GM10248 (cell line): ENCODE data around the gene DNMT3B.

Experiments used
- CTCF ChIA-PET: fragments of 300-600 bp; sonication (Branson Sonifier 250); formaldehyde crosslinking; extraction: SDS; loops from one replicate; lab custom pipeline; 2021; ENCODE audit warnings: antibody characterized with exemption; lab: Yijun Ruan, JAX
- POLR2A ChIA-PET: fragments of 350-650 bp; sonication (Branson Sonifier 250); formaldehyde crosslinking; extraction: SDS; loops from one replicate; lab custom pipeline; 2020; ENCODE audit warnings: antibody characterized with exemption; lab: Yijun Ruan, JAX
- DNase-seq: peaks from one replicate; pipeline ENCODE4 v3.0.0; 2012; ENCODE audit errors: extremely low spot score
- TF ChIP-seq, protein P1 (sequence below): IDR thresholded peaks from 2 replicates; pipeline ENCODE4 v1.5.1; 2012; ENCODE audit warnings: mild to moderate bottlenecking, low read depth; ENCODE audit errors: extremely low read depth, missing control alignments, control extremely low read depth

The DNMT3B gene

DNA sequence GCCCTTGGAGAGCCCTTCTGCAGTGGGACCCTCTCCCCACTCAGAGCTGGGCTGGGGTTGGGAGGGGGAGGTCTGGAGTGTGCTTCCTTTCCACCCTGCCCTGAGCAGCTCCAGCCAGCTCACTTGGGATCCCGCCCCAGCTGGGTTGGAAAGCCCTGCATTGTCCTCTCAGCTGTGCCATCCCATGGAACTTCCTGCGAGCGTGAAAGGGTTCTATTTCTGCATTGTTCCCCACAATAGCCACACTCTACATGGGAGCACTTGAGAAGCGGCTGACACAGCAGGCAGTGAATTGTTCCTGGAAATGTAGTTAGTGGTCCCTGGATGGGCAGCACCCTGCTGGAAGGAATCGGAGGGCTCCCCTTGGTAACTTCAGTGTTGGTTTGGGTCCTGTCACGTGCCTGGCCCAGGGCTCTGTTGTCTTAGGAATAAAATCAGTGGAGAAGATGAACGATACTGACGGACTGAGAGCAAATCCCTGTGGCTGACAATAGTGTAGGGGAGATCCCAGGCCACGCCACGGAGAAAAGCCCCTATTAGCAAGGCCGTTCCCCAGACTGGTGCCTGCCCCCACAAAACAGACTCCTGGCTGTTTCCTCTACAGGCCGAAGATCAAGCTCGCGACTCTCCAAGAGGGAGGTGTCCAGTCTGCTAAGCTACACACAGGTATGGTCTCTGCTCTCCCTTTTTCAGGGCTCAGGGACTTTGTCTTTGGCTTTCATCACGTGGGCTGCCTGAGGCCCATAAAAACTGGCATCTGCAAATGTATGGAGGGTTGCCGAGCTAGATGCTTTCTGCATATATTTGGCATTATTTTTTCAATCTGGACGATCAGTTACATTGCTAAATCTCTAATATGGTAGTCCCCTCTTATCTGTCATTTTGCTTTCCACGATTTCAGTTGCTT, 18.8 kb downstream of the DNMT3B start:
- CTCF ChIA-PET = interaction anchor here (0.7 to 8.6 kb wide), 5 partner anchors 9 to 208 kb away, joined by 3 to 224 read pairs (median 10); partner anchors contain the start of genes C20orf203 and DNMT3B
- POLR2A ChIA-PET = no interaction called here
- no peak for DNase-seq
- TF ChIP-seq, protein P1, sequence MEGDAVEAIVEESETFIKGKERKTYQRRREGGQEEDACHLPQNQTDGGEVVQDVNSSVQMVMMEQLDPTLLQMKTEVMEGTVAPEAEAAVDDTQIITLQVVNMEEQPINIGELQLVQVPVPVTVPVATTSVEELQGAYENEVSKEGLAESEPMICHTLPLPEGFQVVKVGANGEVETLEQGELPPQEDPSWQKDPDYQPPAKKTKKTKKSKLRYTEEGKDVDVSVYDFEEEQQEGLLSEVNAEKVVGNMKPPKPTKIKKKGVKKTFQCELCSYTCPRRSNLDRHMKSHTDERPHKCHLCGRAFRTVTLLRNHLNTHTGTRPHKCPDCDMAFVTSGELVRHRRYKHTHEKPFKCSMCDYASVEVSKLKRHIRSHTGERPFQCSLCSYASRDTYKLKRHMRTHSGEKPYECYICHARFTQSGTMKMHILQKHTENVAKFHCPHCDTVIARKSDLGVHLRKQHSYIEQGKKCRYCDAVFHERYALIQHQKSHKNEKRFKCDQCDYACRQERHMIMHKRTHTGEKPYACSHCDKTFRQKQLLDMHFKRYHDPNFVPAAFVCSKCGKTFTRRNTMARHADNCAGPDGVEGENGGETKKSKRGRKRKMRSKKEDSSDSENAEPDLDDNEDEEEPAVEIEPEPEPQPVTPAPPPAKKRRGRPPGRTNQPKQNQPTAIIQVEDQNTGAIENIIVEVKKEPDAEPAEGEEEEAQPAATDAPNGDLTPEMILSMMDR = no peak

- POLR2A ChIA-PET = no interaction called here
- no peak for DNase-seq
- TF ChIP-seq, protein P1 = no peak
- CTCF ChIA-PET = interaction anchor here (1.3 to 1.4 kb wide), 2 partner anchors 132 to 264 kb away, joined by 3 read pairs; no protein-coding TSS in a partner anchor
Observed at GRCh38 chr20:32784369-32785080, 22.3 kb downstream of the DNMT3B start.

DNA sequence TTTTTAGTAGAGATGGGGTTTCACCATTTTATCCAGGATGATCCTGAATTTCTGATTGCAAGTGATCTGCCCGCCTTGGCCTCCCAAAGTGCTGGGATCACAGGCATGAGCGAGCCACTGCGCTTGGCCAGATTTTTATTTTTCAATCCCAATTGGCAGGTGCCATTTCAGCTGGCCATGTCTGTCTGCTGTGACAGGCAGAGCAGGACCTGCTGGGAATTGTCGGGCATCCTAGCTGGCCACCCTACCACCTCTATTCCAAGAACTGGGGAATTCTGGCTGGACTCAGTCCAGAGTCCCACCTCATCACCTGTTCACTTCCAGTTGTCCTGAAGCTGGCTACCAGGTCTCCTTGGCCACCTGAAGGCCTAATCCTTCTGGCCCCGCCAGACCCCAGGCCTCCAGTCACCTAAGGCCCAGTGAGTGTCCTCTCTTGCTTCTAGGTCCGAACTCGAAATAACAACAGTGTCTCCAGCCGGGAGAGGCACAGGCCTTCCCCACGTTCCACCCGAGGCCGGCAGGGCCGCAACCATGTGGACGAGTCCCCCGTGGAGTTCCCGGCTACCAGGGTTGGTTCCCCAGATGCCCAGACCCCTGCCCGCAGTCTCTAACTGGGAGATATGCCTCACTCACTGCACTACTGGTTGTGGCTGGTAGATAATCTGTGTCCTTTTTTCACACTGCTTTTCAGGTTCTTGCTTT, 24.0 kb downstream of the DNMT3B start:
- no peak for DNase-seq
- CTCF ChIA-PET = interaction anchor here (1.5 kb wide), 1 partner anchor 8 kb away, joined by 7 read pairs; no protein-coding TSS in a partner anchor
- POLR2A ChIA-PET = no interaction called here
- TF ChIP-seq, protein P1 = no peak

DNA sequence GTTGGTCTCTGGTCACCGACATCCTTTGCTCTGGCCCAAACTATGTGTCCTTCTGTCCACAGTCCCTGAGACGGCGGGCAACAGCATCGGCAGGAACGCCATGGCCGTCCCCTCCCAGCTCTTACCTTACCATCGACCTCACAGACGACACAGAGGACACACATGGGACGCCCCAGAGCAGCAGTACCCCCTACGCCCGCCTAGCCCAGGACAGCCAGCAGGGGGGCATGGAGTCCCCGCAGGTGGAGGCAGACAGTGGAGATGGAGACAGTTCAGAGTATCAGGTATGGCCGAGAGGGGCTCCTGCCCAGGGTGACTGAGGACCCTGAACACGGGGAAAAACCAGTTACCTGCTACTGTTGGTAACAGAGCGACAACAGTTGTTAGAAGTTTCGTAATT, 25.0 kb downstream of the DNMT3B start:
- CTCF ChIA-PET = interaction anchor here (1.3 to 1.5 kb wide), 2 partner anchors 9 to 11 kb away, joined by 4 to 7 read pairs; no protein-coding TSS in a partner anchor
- TF ChIP-seq, protein P1 = no peak
- DNase-seq = no peak
- POLR2A ChIA-PET = no interaction called here

- TF ChIP-seq, protein P1 = peak; percentile 99
- POLR2A ChIA-PET = no interaction called here
- CTCF ChIA-PET = interaction anchor here (0.6 to 3.1 kb wide), 55 partner anchors 9 to 540 kb away, joined by 3 to 53 read pairs (median 4); partner anchors contain the start of genes C20orf203, DNMT3B and SUN5
- peak; percentile 87 for DNase-seq
Observed at GRCh38 chr20:32789896-32790750, 27.9 kb downstream of the DNMT3B start.
